ENCODE results near the gene RFX5. TPM values are rescaled to one million over a fixed set of nuclear protein-coding genes. Genes with fewer than 3 reads are reported as not detected.

RFX5 gene
- total RNA-seq, 1 experiment from 2014 or later: 52.7 TPM

GRCh38 chr1:151384584-151384983 is 37.5 kb upstream of the RFX5 start:
- CTCF ChIA-PET: interaction anchor here (1.1 kb wide), 1 partner anchor 44 kb away, joined by 3 read pairs; no protein-coding TSS in a partner anchor
- H4K20me1 ChIP-seq (ENCODE audit: insufficient read depth): no peaks in the 10 kb centered on the region

More at GRCh38 chr1:151384584-151384983, 37.5 kb upstream of the RFX5 start:
- no TSS peak for BruUV-seq (replicated peaks)
- Histone ChIP-seq H3K27me3 (ENCODE audit: insufficient read depth, low read length) (no peaks in the 10 kb centered on the region), H3K4me3 (replicated peaks in 1 of 2; ENCODE audit: low read depth in 1 of 2, low read length in 2 of 2) (no peak overlapping the region), H3K9me2 (ENCODE audit: insufficient read depth) (no peaks in the 10 kb centered on the region), H3K4me2 (ENCODE audit: low read length) (no peak overlapping the region), H2AFZ (ENCODE audit: low read depth, low read length, poor library complexity, severe bottlenecking) (no peak overlapping the region), H3K27ac (ENCODE audit: low read depth, low read length) (no peak overlapping the region), H3K36me3 (ENCODE audit: control insufficient read depth in 1 of 2, insufficient read depth in 2 of 2, low read length in 2 of 2) (no peaks in the 10 kb centered on the region), H3K79me2 (ENCODE audit: insufficient read depth, low read length) (no peaks in the 10 kb centered on the region), H3K9me3 (ENCODE audit: control insufficient read depth in 1 of 2, insufficient read depth in 1 of 2, low read depth in 1 of 2, low read length in 2 of 2) (no peaks in the 10 kb centered on the region), H3K4me1 (ENCODE audit: control insufficient read depth in 1 of 2, insufficient read depth in 2 of 2, low read length in 2 of 2) (no peaks in the 10 kb centered on the region), H3K9ac (ENCODE audit: low read length) (no peak overlapping the region)
- intact Hi-C loops (cut with micrococcal nuclease): no loop called here
- TF ChIP-seq YY1 (IDR thresholded peaks at IDR 0.05; ENCODE audit: extremely low read depth, insufficient replicate concordance, low read depth, low read length) (no peak), JUND (IDR thresholded peaks at IDR 0.05) (no peak), ZBTB33 (IDR thresholded peaks at IDR 0.05; ENCODE audit: extremely low read depth, insufficient replicate concordance, low read length) (no peak), POLR2AphosphoS5 (IDR thresholded peaks at IDR 0.05; ENCODE audit: low read depth, low read length) (no peak), MAX (IDR thresholded peaks at IDR 0.05) (no peak), EZH2 (IDR thresholded peaks at IDR 0.05) (no peak), EGR1 (IDR thresholded peaks at IDR 0.05; ENCODE audit: low read depth) (no peak), ATF3 (IDR thresholded peaks at IDR 0.05) (no peak), CBX3 (IDR thresholded peaks at IDR 0.05; ENCODE audit: low read depth) (no peak), ZNF274 (IDR thresholded peaks at IDR 0.05; ENCODE audit: low read depth, low read length) (no peak), POLR2A (IDR thresholded peaks at IDR 0.05; ENCODE audit: borderline replicate concordance, extremely low read depth, insufficient read depth, insufficient read length) (no peak), CTCF (IDR thresholded peaks at IDR 0.05 in 2 of 3, conservative IDR thresholded peaks at IDR 0.05 in 1 of 3; ENCODE audit: borderline replicate concordance in 1 of 3, insufficient read depth in 1 of 3, low read depth in 2 of 3, low read length in 2 of 3) (no peak), TCF7L2 (IDR thresholded peaks at IDR 0.05; ENCODE audit: borderline replicate concordance, extremely low read depth, insufficient read depth, insufficient read length) (no peak), EZH2phosphoT487 (IDR thresholded peaks at IDR 0.05; ENCODE audit: borderline replicate concordance) (no peak)
- POLR2A ChIA-PET: interaction anchor here (2.3 kb wide), 1 partner anchor 14 kb away, joined by 6 read pairs; the partner anchor contains the start of gene PSMB4
- no peak for DNase-seq (ENCODE audit: low read depth, low spot score)
- no peak for ATAC-seq
- RAD21 ChIA-PET (ENCODE audit: low non-redundant PET in 1 of 2, low total read pairs in 2 of 2, uncharacterized antibody in 2 of 2, unreplicated experiment in 2 of 2): no interaction called here

Measured in HCT116 (cell line).